ENCODE measurements around the gene MRPL43. TPM values are rescaled to one million over a fixed set of nuclear protein-coding genes. Genes with fewer than 3 reads are reported as not detected.

Gene MRPL43
- total and polyA plus RNA-seq, 4 donors, result 30.5 to 76.0 (median 57.8) TPM

DNA sequence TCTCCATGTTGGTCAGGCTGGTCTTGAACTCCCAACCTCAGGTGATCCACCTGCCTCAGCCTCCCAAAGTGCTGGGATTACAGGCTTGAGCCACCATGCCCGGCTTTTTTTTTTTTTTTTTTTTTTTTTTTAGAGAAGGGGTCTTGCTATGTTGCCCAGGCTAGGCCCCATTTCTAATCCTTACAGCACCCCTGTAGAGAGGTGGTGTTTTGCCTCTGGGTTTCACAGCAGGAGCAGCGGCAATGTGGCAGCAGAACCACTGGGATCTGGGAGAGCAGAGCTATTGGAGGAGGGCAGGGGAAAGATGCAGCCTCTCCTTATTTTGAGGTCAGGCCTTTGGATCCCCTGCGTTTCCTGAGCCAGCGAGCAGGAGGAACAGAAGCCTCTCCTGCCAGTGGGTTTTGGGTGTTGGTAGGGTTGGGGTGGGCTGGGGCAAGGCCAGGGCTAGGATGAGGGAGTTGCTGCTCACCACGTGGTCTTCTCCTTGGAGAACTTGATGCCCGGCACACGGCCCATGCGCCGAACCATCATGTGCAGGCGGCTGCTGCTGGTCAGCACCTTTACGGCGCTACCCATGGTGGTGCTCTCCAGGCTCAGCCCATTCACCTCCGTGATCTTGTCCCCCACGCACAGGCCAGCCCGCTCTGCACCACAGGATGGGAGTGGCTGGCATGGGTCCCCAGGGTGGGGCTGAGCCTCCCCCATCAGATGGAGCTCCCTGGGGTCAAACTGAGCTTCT is 35.8 kb upstream of the MRPL43 start:
- TF ChIP-seq RAD21 (IDR thresholded peaks at IDR 0.05) (no peak), NR2F2 (IDR thresholded peaks at IDR 0.05) (no peak), YY1 (IDR thresholded peaks at IDR 0.05) (no peak), SP1 (IDR thresholded peaks at IDR 0.05) (no peak), RXRA (IDR thresholded peaks at IDR 0.05) (no peak), GABPA (IDR thresholded peaks at IDR 0.05 in 1 of 2, conservative IDR thresholded peaks at IDR 0.05 in 1 of 2) (no peak), FOXA2 (IDR thresholded peaks at IDR 0.05) (no peak), FOXA1 (IDR thresholded peaks at IDR 0.05) (no peak), ATF3 (IDR thresholded peaks at IDR 0.05) (no peak), TAF1 (conservative IDR thresholded peaks at IDR 0.05) (no peak), HNF4A (conservative IDR thresholded peaks at IDR 0.05) (no peak), CTCF (IDR thresholded peaks at IDR 0.05; ENCODE audit: low read depth, low read length, missing input control) (no peak), HNF4G (IDR thresholded peaks at IDR 0.05) (no peak), JUND (IDR thresholded peaks at IDR 0.05) (no peak)
- TF ChIP-seq, protein P1, sequence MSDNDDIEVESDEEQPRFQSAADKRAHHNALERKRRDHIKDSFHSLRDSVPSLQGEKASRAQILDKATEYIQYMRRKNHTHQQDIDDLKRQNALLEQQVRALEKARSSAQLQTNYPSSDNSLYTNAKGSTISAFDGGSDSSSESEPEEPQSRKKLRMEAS (IDR thresholded peaks at IDR 0.05), result no peak
- TF ChIP-seq, protein P2, sequence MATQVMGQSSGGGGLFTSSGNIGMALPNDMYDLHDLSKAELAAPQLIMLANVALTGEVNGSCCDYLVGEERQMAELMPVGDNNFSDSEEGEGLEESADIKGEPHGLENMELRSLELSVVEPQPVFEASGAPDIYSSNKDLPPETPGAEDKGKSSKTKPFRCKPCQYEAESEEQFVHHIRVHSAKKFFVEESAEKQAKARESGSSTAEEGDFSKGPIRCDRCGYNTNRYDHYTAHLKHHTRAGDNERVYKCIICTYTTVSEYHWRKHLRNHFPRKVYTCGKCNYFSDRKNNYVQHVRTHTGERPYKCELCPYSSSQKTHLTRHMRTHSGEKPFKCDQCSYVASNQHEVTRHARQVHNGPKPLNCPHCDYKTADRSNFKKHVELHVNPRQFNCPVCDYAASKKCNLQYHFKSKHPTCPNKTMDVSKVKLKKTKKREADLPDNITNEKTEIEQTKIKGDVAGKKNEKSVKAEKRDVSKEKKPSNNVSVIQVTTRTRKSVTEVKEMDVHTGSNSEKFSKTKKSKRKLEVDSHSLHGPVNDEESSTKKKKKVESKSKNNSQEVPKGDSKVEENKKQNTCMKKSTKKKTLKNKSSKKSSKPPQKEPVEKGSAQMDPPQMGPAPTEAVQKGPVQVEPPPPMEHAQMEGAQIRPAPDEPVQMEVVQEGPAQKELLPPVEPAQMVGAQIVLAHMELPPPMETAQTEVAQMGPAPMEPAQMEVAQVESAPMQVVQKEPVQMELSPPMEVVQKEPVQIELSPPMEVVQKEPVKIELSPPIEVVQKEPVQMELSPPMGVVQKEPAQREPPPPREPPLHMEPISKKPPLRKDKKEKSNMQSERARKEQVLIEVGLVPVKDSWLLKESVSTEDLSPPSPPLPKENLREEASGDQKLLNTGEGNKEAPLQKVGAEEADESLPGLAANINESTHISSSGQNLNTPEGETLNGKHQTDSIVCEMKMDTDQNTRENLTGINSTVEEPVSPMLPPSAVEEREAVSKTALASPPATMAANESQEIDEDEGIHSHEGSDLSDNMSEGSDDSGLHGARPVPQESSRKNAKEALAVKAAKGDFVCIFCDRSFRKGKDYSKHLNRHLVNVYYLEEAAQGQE (IDR thresholded peaks at IDR 0.05), result no peak
- TF ChIP-seq, protein P3, sequence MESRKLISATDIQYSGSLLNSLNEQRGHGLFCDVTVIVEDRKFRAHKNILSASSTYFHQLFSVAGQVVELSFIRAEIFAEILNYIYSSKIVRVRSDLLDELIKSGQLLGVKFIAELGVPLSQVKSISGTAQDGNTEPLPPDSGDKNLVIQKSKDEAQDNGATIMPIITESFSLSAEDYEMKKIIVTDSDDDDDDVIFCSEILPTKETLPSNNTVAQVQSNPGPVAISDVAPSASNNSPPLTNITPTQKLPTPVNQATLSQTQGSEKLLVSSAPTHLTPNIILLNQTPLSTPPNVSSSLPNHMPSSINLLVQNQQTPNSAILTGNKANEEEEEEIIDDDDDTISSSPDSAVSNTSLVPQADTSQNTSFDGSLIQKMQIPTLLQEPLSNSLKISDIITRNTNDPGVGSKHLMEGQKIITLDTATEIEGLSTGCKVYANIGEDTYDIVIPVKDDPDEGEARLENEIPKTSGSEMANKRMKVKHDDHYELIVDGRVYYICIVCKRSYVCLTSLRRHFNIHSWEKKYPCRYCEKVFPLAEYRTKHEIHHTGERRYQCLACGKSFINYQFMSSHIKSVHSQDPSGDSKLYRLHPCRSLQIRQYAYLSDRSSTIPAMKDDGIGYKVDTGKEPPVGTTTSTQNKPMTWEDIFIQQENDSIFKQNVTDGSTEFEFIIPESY (IDR thresholded peaks at IDR 0.05), result no peak
- DNase-seq (ENCODE audit: low spot score), result no peak
- WGBS, result 94% methylated on average over 15 of the region's 15 CpGs
- no peaks in the 10 kb centered on the region for H3K9me3 ChIP-seq (ENCODE audit: control insufficient read depth in 4 of 4, low read length in 3 of 4)
- no peak overlapping the region for H3K9ac ChIP-seq (ENCODE audit: low read depth in 1 of 2, low read length in 2 of 2)
- no peak overlapping the region for H3K27ac ChIP-seq (ENCODE audit: low read depth in 1 of 2, low read length in 2 of 2)
- H3K27me3 ChIP-seq (ENCODE audit: control insufficient read depth in 4 of 4, insufficient read depth in 4 of 4, low read length in 3 of 4), result peaks cover 0 to 2% (median 0%) of the 10 kb centered on the region in 4 donors
- peaks cover 0 to 4% (median under 1%) of the 10 kb centered on the region in 4 donors for H3K4me1 ChIP-seq (ENCODE audit: control insufficient read depth in 4 of 4, insufficient read depth in 4 of 4, low read length in 3 of 4)
- H3K4me3 ChIP-seq (ENCODE audit: low read depth in 1 of 3, low read length in 3 of 3), result no peak overlapping the region
- H3K36me3 ChIP-seq (ENCODE audit: control insufficient read depth in 4 of 4, insufficient read depth in 3 of 4, low read depth in 1 of 4, low read length in 3 of 4), result no peaks in the 10 kb centered on the region
